Measurements from ENCODE around the gene HS3ST5. TPM values are rescaled to one million over a fixed set of nuclear protein-coding genes. Genes with fewer than 3 reads are reported as not detected.

HS3ST5 gene
- total RNA-seq, 1 donor from 2014 or later, result 3.6 TPM

DNA sequence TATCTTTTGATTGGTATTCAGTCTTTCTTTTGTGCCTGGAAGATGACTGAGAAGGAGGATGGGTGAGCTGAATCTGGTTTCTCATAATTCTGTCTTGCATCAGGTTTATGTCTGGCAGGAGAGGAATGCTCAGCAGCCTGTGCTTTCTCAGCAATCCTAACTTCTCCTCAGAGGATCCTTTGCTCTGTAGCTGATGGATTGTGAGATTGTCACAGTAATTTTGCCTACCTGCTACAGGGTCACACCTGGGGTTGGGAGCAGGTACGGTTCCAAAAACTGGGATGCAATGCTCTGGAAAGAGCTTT is 2.1 kb upstream of the HS3ST5 start:
- TF ChIP-seq, protein P1, sequence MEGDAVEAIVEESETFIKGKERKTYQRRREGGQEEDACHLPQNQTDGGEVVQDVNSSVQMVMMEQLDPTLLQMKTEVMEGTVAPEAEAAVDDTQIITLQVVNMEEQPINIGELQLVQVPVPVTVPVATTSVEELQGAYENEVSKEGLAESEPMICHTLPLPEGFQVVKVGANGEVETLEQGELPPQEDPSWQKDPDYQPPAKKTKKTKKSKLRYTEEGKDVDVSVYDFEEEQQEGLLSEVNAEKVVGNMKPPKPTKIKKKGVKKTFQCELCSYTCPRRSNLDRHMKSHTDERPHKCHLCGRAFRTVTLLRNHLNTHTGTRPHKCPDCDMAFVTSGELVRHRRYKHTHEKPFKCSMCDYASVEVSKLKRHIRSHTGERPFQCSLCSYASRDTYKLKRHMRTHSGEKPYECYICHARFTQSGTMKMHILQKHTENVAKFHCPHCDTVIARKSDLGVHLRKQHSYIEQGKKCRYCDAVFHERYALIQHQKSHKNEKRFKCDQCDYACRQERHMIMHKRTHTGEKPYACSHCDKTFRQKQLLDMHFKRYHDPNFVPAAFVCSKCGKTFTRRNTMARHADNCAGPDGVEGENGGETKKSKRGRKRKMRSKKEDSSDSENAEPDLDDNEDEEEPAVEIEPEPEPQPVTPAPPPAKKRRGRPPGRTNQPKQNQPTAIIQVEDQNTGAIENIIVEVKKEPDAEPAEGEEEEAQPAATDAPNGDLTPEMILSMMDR (conservative IDR thresholded peaks at IDR 0.05), result no peak
- no peak for DNase-seq (ENCODE audit: extremely low spot score, unreplicated experiment)
- H3K36me3 Mint-ChIP-seq, result no peaks in the 10 kb centered on the region
- H3K4me1 Mint-ChIP-seq (ENCODE audit: unreplicated experiment), result peaks cover 9% of the 10 kb centered on the region
- H3K9me3 Mint-ChIP-seq, result peaks cover 6% of the 10 kb centered on the region
- H3K4me3 Mint-ChIP-seq, result no peak overlapping the region
- H3K27ac Mint-ChIP-seq, result no peak overlapping the region
- H3K27me3 Mint-ChIP-seq, result peaks cover 38% of the 10 kb centered on the region

DNA sequence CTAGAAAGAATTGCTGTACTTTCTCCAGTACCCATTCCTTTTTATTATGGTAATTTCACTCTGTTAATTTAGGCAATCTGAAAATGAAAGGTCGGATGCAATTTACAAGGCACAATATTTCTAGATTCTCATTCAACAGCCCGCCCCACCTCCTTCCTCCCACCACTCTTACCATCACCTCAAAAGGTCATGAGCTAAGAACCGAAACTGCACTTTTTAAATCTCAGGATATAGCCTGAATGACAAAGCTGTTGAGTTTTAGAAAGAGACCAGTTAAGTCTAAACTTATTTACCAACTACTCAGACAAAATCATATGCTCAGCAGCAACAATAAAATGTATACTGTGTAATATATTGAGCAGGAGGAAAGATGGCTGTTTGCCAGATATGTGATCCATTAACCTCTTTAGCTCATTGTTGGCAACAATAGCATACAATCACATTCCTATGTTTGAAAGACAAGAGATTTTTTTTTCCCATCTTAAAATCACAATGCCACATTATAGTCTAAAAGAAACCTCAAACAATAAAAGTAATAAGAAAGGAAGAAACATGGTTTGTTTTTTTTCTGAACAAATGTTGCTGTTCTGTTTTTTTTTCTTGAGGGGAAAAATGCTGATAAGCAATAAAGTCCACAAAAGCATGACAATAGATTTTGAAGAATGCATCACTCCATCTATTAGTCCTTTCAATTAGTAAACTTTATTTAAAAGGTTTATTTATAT is 1.6 kb upstream of the HS3ST5 start:
- TF ChIP-seq, protein P1 (conservative IDR thresholded peaks at IDR 0.05), result no peak
- DNase-seq (ENCODE audit: extremely low spot score, unreplicated experiment), result no peak
- Mint-ChIP-seq H3K4me1 (ENCODE audit: unreplicated experiment) (peaks cover 9% of the 10 kb centered on the region), H3K4me3 (peak overlapping the region; percentile 90), H3K36me3 (no peaks in the 10 kb centered on the region), H3K9me3 (peaks cover under 1% of the 10 kb centered on the region), H3K27ac (peak overlapping the region; percentile 54), H3K27me3 (peaks cover 43% of the 10 kb centered on the region)

DNA sequence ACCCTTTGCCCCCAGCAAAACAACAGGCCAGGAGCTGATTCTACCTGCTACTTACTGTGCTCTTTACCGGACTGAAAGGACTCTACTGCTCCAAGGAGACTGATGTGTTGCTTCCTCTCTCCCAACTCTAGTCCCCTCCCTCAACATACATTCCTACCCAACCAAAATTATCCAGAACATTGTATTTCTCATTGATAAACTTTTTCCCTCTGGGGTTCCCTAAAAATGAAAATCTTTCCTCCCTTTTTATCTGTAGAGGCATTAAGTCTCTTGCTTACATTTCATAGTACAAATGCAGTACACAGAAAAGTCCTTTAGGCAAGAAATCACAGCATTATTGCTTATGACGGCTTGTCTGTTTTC is 940 bp upstream of the HS3ST5 start:
- peak overlapping the region; percentile 90 for H3K4me3 Mint-ChIP-seq
- H3K27me3 Mint-ChIP-seq, result peaks cover 48% of the 10 kb centered on the region
- H3K4me1 Mint-ChIP-seq (ENCODE audit: unreplicated experiment), result peaks cover 9% of the 10 kb centered on the region
- H3K27ac Mint-ChIP-seq, result peak overlapping the region; percentile 54
- TF ChIP-seq, protein P1 (conservative IDR thresholded peaks at IDR 0.05), result peak; percentile 10
- H3K9me3 Mint-ChIP-seq, result no peaks in the 10 kb centered on the region
- no peak for DNase-seq (ENCODE audit: extremely low spot score, unreplicated experiment)
- H3K36me3 Mint-ChIP-seq, result no peaks in the 10 kb centered on the region

DNA sequence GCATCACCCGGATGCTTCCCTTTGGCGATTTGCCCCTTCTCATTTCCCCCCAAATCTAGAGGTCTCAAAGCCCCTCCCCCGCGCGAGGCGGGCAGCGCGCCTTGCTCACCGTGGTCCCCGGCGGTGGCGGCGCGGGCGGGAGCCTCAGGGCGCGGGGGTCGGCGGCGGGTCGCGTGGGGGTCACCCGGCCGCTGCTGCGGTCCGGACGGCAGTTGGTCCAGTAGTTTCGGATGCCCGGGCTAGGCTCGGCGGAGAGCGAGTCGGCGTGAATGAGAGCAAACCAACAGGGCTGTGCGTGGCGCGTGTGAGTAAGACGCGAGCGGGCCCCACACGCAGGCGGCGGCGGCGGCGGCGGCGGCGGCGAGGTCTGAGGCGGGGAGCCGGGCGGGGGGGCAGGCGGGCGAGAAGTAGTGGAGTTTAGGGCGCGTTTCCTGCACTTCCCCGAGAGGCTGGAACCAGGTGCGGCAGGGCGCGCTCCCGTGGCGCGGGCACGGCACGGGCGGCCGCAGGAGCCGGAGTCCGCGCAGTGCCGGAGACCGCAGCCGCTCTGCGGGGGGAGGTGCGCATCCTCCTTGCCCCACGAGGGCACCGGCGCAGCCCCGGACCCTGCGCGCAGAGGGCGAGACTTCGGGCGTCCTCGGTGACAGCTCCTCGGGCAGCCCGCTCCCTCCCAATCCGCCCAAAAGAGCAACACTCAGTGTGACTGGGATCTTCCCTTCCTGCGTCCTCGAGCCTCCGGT is 567 bp downstream of the HS3ST5 start:
- Mint-ChIP-seq H3K27me3 (peaks cover 51% of the 10 kb centered on the region), H3K4me1 (ENCODE audit: unreplicated experiment) (peaks cover 9% of the 10 kb centered on the region), H3K27ac (peak overlapping the region; percentile 62), H3K4me3 (peak overlapping the region; percentile 94), H3K36me3 (no peaks in the 10 kb centered on the region), H3K9me3 (no peaks in the 10 kb centered on the region)
- peak; percentile 69 for DNase-seq (ENCODE audit: extremely low spot score, unreplicated experiment)
- TF ChIP-seq, protein P1 (conservative IDR thresholded peaks at IDR 0.05), result no peak

DNA sequence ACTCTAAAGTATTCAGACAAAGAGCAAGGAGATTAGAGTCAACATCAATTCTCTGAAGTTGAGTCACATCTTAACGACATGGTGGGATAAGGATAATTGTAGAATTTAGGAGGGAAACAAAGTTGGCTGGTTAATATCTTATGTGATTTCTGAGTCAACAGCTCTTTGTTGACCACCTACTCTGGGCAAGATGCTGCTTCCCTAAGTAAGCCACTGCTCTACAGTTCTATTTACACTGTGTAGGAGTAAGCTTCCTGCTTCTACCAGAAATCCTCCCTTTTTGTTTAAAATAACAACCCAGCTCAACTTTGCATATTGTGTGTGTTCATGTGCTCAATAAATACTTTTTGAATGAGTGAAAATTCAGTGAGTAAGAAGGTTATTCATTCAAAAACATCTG is 3.1 kb downstream of the HS3ST5 start:
- Mint-ChIP-seq H3K9me3 (no peaks in the 10 kb centered on the region), H3K36me3 (no peaks in the 10 kb centered on the region), H3K4me3 (peak overlapping the region; percentile 76), H3K27me3 (peaks cover 46% of the 10 kb centered on the region), H3K4me1 (ENCODE audit: unreplicated experiment) (peaks cover 9% of the 10 kb centered on the region), H3K27ac (no peak overlapping the region)
- no peak for DNase-seq (ENCODE audit: extremely low spot score, unreplicated experiment)
- TF ChIP-seq, protein P1 (conservative IDR thresholded peaks at IDR 0.05), result no peak

All from type B pancreatic cell (in vitro differentiated cells).